ENCODE results near the gene DGKD.

Gene DGKD

DNA sequence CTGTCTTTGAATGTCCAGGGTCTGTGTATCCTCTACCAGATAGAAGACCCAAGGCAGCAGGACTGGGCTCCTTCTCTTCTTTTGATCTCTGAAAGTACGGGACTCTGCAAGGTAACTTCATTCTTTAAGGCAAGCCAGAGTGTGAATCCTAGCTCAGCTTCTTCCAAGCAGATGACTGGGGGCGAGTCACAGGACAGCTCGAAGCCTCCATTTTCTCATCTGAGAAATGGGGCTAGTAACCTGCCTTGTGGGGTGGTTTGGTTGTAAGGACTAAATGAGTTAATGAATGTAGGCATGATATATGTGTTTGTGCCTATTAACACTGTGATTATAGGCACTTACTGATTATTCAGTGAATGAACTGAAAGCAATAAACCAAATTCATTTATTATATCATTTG is 46.7 kb downstream of the DGKD start:
- Histone ChIP-seq H3K4me1 (ENCODE audit: control insufficient read depth, insufficient read depth, low read length) (no peaks in the 10 kb centered on the region), H3K36me3 (ENCODE audit: control insufficient read depth in 2 of 2, insufficient read depth in 2 of 2, low read length in 2 of 2) (peaks cover 0 to 2% of the 10 kb centered on the region in 2 donors), H3K4me3 (ENCODE audit: low read length in 2 of 2) (no peak overlapping the region), H3K9ac (ENCODE audit: low read length in 2 of 2) (no peak overlapping the region), H3K27me3 (ENCODE audit: control insufficient read depth in 1 of 2, insufficient read depth in 2 of 2, low read length in 2 of 2) (no peaks in the 10 kb centered on the region), H3K27ac (ENCODE audit: low read length) (no peak overlapping the region), H3K9me3 (ENCODE audit: control insufficient read depth in 2 of 2, low read length in 2 of 2) (no peaks in the 10 kb centered on the region)

- Histone ChIP-seq H3K36me3 (ENCODE audit: control insufficient read depth in 2 of 2, insufficient read depth in 2 of 2, low read length in 2 of 2) (peaks cover 0 to 2% of the 10 kb centered on the region in 2 donors), H3K9ac (ENCODE audit: low read length in 2 of 2) (no peak overlapping the region), H3K27ac (ENCODE audit: low read length) (no peak overlapping the region), H3K27me3 (ENCODE audit: control insufficient read depth in 1 of 2, insufficient read depth in 2 of 2, low read length in 2 of 2) (no peaks in the 10 kb centered on the region), H3K4me1 (ENCODE audit: control insufficient read depth, insufficient read depth, low read length) (no peaks in the 10 kb centered on the region), H3K9me3 (ENCODE audit: control insufficient read depth in 2 of 2, low read length in 2 of 2) (no peaks in the 10 kb centered on the region), H3K4me3 (ENCODE audit: low read length in 2 of 2) (no peak overlapping the region)
These were observed 48.1 kb downstream of the DGKD start for GRCh38 chr2:233402346-233402745.

GRCh38 chr2:233402789-233403188 is 48.5 kb downstream of the DGKD start:
- no peak overlapping the region for H3K4me3 ChIP-seq (ENCODE audit: low read length in 2 of 2)
- no peaks in the 10 kb centered on the region for H3K9me3 ChIP-seq (ENCODE audit: control insufficient read depth in 2 of 2, low read length in 2 of 2)
- H3K27me3 ChIP-seq (ENCODE audit: control insufficient read depth in 1 of 2, insufficient read depth in 2 of 2, low read length in 2 of 2), result no peaks in the 10 kb centered on the region
- H3K27ac ChIP-seq (ENCODE audit: low read length), result no peak overlapping the region
- H3K36me3 ChIP-seq (ENCODE audit: control insufficient read depth in 2 of 2, insufficient read depth in 2 of 2, low read length in 2 of 2), result peaks cover 0 to 2% of the 10 kb centered on the region in 2 donors
- H3K9ac ChIP-seq (ENCODE audit: low read length in 2 of 2), result no peak overlapping the region
- H3K4me1 ChIP-seq (ENCODE audit: control insufficient read depth, insufficient read depth, low read length), result peaks cover under 1% of the 10 kb centered on the region

DNA sequence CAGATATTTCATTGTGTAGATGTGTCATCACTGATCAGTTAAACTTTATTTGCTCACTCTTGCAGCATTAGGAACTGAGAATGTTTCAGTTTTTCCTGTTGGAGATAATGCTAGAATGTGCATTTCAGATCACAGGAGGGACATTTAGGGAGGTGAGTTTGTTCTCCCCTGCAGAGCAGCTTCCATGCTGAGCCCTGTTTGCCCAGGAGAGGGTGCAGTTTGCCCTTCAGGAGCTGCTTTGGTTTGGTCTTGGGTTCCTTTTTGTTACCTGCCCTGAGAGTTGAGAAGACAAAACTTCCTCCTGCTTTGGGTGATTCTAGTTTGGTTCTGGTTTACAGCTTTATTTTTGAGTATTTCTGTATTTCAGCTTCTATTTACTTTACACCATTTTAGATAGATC is 49.9 kb downstream of the DGKD start:
- Histone ChIP-seq H3K36me3 (ENCODE audit: control insufficient read depth in 2 of 2, insufficient read depth in 2 of 2, low read length in 2 of 2) (peaks cover 0 to 2% of the 10 kb centered on the region in 2 donors), H3K27me3 (ENCODE audit: control insufficient read depth in 1 of 2, insufficient read depth in 2 of 2, low read length in 2 of 2) (no peaks in the 10 kb centered on the region), H3K4me1 (ENCODE audit: control insufficient read depth, insufficient read depth, low read length) (peaks cover 11% of the 10 kb centered on the region), H3K27ac (ENCODE audit: low read length) (no peak overlapping the region), H3K9me3 (ENCODE audit: control insufficient read depth in 2 of 2, low read length in 2 of 2) (no peaks in the 10 kb centered on the region), H3K4me3 (ENCODE audit: low read length in 2 of 2) (no peak overlapping the region), H3K9ac (ENCODE audit: low read length in 2 of 2) (no peak overlapping the region)

DNA sequence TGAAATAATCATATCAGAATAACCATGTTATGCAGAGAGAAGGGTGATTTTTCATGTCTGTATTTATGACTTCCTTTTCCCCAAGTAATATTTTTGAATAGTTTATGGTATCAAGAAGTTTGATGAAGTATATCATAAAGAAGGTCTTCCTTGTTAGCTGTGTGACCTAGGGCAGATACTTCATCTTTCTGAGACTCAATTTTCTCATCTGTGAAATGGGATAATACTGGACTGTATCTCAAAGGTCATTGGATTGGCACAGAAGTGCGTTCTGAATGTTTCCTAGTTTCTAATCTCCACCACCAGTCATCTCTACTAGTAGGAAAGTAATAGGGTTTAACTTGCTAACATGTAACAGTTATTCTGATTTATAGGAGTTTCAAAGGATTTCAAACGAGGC is 52.6 kb downstream of the DGKD start:
- Histone ChIP-seq H3K36me3 (ENCODE audit: control insufficient read depth in 2 of 2, insufficient read depth in 2 of 2, low read length in 2 of 2) (peaks cover 0 to 2% of the 10 kb centered on the region in 2 donors), H3K4me3 (ENCODE audit: low read length in 2 of 2) (no peak overlapping the region), H3K9ac (ENCODE audit: low read length in 2 of 2) (no peak overlapping the region), H3K4me1 (ENCODE audit: control insufficient read depth, insufficient read depth, low read length) (peaks cover 11% of the 10 kb centered on the region), H3K27me3 (ENCODE audit: control insufficient read depth in 1 of 2, insufficient read depth in 2 of 2, low read length in 2 of 2) (no peaks in the 10 kb centered on the region), H3K9me3 (ENCODE audit: control insufficient read depth in 2 of 2, low read length in 2 of 2) (peaks cover 0 to 3% of the 10 kb centered on the region in 2 donors), H3K27ac (ENCODE audit: low read length) (no peak overlapping the region)

- no peak overlapping the region for H3K4me3 ChIP-seq (ENCODE audit: low read length in 2 of 2)
- H3K27ac ChIP-seq (ENCODE audit: low read length), result no peak overlapping the region
- no peak overlapping the region for H3K9ac ChIP-seq (ENCODE audit: low read length in 2 of 2)
- H3K36me3 ChIP-seq (ENCODE audit: control insufficient read depth in 2 of 2, insufficient read depth in 2 of 2, low read length in 2 of 2), result peaks cover 0 to 2% of the 10 kb centered on the region in 2 donors
- H3K4me1 ChIP-seq (ENCODE audit: control insufficient read depth, insufficient read depth, low read length), result peaks cover 11% of the 10 kb centered on the region
- no peaks in the 10 kb centered on the region for H3K27me3 ChIP-seq (ENCODE audit: control insufficient read depth in 1 of 2, insufficient read depth in 2 of 2, low read length in 2 of 2)
- peaks cover 0 to 3% of the 10 kb centered on the region in 2 donors for H3K9me3 ChIP-seq (ENCODE audit: control insufficient read depth in 2 of 2, low read length in 2 of 2)
These were observed 53.5 kb downstream of the DGKD start for GRCh38 chr2:233407771-233408181.

DNA sequence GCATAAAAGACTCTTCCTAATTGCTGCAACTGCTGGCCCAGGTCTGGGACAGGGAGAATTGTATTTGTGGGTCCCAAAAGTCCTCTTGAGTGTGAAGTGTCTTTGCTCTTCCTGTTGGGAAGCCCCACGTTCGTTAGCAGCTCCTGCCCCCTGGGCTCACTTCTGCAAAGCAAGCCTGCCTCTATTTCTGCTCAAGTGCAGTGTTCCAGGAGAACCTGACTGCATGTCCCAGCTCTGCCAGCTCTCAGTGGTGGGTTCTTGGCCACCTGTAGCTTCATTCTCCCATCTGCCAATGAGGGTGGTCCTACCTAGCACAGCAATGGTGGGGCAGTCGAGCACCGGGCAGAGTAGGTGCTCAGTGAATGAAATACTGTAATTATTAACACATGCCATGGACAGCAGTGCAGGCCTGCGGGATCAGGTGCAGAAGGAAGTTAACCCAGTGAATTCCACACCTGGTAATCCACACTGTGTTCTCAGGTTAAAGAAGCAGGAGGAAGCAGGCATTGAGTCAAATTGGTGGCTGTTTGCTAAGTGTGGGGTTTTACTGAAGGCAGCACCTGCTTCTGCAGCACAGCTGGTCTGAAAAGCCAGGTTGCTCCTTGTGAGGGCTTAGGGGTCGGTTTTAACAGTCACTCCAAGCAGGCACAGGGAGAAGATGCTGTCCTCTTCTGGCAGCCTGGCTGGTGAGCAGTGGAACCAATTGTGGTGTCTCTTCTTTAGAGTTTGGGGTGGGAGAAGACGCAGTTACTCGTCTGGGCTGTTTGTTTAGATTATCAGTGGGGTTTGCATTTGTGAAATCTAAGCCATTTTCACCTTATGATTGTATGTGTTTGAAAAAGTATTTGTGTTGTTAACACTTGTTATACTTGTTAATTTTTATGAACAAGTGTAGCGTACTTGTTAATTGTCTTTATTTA is 54.3 kb downstream of the DGKD start:
- Histone ChIP-seq H3K36me3 (ENCODE audit: control insufficient read depth in 2 of 2, insufficient read depth in 2 of 2, low read length in 2 of 2) (peaks cover 0 to 2% of the 10 kb centered on the region in 2 donors), H3K4me3 (ENCODE audit: low read length in 2 of 2) (no peak overlapping the region), H3K9ac (ENCODE audit: low read length in 2 of 2) (no peak overlapping the region), H3K9me3 (ENCODE audit: control insufficient read depth in 2 of 2, low read length in 2 of 2) (peaks cover 0 to 3% of the 10 kb centered on the region in 2 donors), H3K4me1 (ENCODE audit: control insufficient read depth, insufficient read depth, low read length) (peaks cover 15% of the 10 kb centered on the region), H3K27ac (ENCODE audit: low read length) (no peak overlapping the region), H3K27me3 (ENCODE audit: control insufficient read depth in 1 of 2, insufficient read depth in 2 of 2, low read length in 2 of 2) (no peaks in the 10 kb centered on the region)

DNA sequence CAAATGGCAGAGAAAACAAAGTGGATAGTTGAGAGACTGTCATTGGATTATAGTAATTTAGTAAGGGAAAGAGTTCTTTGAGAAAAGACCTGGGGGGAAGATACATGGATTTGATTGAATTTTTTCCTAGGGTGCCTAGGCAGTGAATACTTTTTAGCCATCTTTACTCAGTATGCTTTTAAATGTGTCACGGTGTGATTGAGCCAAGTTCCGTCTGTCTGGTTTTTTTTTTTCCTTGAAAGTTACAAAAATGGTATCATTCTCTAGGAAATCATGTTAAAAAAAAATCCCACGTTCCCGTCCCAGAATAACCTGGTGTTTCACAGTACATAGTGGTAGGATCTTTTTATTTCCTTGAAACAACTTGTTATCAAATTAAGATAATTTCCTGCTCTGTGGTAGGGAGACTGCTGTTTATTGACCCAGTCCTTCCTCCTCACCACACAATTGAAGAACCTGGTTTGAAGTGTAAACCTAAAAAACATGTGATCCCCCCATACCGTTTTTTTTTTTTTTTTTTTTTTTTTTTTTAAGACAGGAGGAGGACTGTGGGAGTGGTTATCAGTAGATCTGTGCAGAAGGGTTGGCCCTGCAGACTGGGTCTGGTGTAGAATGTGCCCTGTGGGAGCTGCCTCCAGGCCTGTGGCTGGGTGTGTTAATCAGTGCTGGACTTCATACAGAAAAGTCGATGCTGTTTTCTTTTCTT is 55.1 kb downstream of the DGKD start:
- no peak overlapping the region for H3K27ac ChIP-seq (ENCODE audit: low read length)
- H3K36me3 ChIP-seq (ENCODE audit: control insufficient read depth in 2 of 2, insufficient read depth in 2 of 2, low read length in 2 of 2), result peaks cover 0 to 2% of the 10 kb centered on the region in 2 donors
- no peak overlapping the region for H3K9ac ChIP-seq (ENCODE audit: low read length in 2 of 2)
- H3K4me1 ChIP-seq (ENCODE audit: control insufficient read depth, insufficient read depth, low read length), result peaks cover 23% of the 10 kb centered on the region
- H3K9me3 ChIP-seq (ENCODE audit: control insufficient read depth in 2 of 2, low read length in 2 of 2), result peaks cover 0 to 3% of the 10 kb centered on the region in 2 donors
- no peak overlapping the region for H3K4me3 ChIP-seq (ENCODE audit: low read length in 2 of 2)
- H3K27me3 ChIP-seq (ENCODE audit: control insufficient read depth in 1 of 2, insufficient read depth in 2 of 2, low read length in 2 of 2), result no peaks in the 10 kb centered on the region

DNA sequence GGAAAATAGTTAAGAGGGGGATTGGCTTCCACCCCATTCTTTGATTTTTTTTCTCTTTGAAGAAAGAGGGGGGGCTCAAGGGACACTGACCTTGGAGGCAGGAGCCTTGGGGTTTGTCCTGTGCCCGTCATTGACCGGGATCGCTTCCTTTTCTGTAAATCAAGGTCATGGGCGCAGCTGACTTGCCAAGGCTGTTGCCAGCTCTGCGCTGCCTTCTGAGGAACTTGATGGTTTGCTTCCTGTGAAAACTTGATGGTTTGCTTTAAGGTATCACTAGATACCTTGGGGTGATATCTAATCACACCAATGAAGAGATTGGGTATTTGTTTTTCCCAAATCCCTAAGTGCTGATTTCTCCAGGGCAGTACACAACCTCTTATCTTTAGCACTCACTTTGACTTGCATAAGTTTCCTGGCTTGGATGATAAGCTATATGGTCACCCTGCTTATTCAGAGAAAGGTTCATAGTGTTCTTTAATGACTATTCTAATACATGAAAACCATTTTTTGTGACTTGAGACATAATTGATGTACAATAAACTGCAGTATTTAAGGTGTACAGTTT is 56.0 kb downstream of the DGKD start:
- no peak overlapping the region for H3K27ac ChIP-seq (ENCODE audit: low read length)
- H3K4me1 ChIP-seq (ENCODE audit: control insufficient read depth, insufficient read depth, low read length), result peaks cover 30% of the 10 kb centered on the region
- H3K4me3 ChIP-seq (ENCODE audit: low read length in 2 of 2), result no peak overlapping the region
- H3K27me3 ChIP-seq (ENCODE audit: control insufficient read depth in 1 of 2, insufficient read depth in 2 of 2, low read length in 2 of 2), result no peaks in the 10 kb centered on the region
- H3K9ac ChIP-seq (ENCODE audit: low read length in 2 of 2), result no peak overlapping the region
- H3K36me3 ChIP-seq (ENCODE audit: control insufficient read depth in 2 of 2, insufficient read depth in 2 of 2, low read length in 2 of 2), result no peaks in the 10 kb centered on the region
- peaks cover 0 to 3% of the 10 kb centered on the region in 2 donors for H3K9me3 ChIP-seq (ENCODE audit: control insufficient read depth in 2 of 2, low read length in 2 of 2)

GRCh38 chr2:233411162-233411561 is 56.9 kb downstream of the DGKD start:
- Histone ChIP-seq H3K9ac (ENCODE audit: low read length in 2 of 2) (no peak overlapping the region), H3K9me3 (ENCODE audit: control insufficient read depth in 2 of 2, low read length in 2 of 2) (peaks cover 0 to 3% of the 10 kb centered on the region in 2 donors), H3K4me3 (ENCODE audit: low read length in 2 of 2) (no peak overlapping the region), H3K36me3 (ENCODE audit: control insufficient read depth in 2 of 2, insufficient read depth in 2 of 2, low read length in 2 of 2) (no peaks in the 10 kb centered on the region), H3K27ac (ENCODE audit: low read length) (no peak overlapping the region), H3K27me3 (ENCODE audit: control insufficient read depth in 1 of 2, insufficient read depth in 2 of 2, low read length in 2 of 2) (no peaks in the 10 kb centered on the region), H3K4me1 (ENCODE audit: control insufficient read depth, insufficient read depth, low read length) (peaks cover 34% of the 10 kb centered on the region)
